SJCRH30 (cell line): ENCODE results near the gene SCNM1. TPM values are rescaled to one million over a fixed set of nuclear protein-coding genes. Genes with fewer than 3 reads are reported as not detected.

Experiments
- DNase-seq, 2 experiments: peaks; one replicate each; pipeline ENCODE4 v3.0.0-alpha.2; 2015 to 2020
- H3K27ac ChIP-seq: fragments of 250-450 bp; sonication (Bioruptor Pico); 2 replicates; pipeline ENCODE4 v1.5.1; 2020; ENCODE audit warnings: mild to moderate bottlenecking, moderate library complexity
- H3K27me3 ChIP-seq: fragments of 250-450 bp; sonication (Bioruptor Pico); 2 replicates; pipeline ENCODE4 v1.5.1; 2020; ENCODE audit warnings: mild to moderate bottlenecking, moderate library complexity
- H3K36me3 ChIP-seq: fragments of 250-450 bp; sonication (Bioruptor Pico); 2 replicates; pipeline ENCODE4 v1.5.1; 2020; ENCODE audit warnings: mild to moderate bottlenecking, moderate library complexity
- H3K4me1 ChIP-seq: fragments of 250-450 bp; sonication (Bioruptor Pico); 2 replicates; pipeline ENCODE4 v1.5.1; 2020; ENCODE audit warnings: mild to moderate bottlenecking, moderate library complexity
- H3K4me3 ChIP-seq: fragments of 250-450 bp; sonication (Bioruptor Pico); 2 replicates; pipeline ENCODE4 v1.5.1; 2020; ENCODE audit warnings: mild to moderate bottlenecking, moderate library complexity
- H3K9me3 ChIP-seq: fragments of 250-450 bp; sonication (Bioruptor Pico); replicated peaks from 2 replicates; pipeline ENCODE4 v1.5.1; 2020; ENCODE audit warnings: mild to moderate bottlenecking, moderate library complexity
- total RNA-seq: library from RNA; depleted of rRNA; stranded (reverse); fragments of >200 nt; shearing (Covaris generic); gene quantifications from 2 replicates; pipeline ENCODE4 v1.2.3, GENCODE V29; 2014

SCNM1 gene
- total RNA-seq, 1 experiment from 2014 or later: 57.8 TPM

DNA sequence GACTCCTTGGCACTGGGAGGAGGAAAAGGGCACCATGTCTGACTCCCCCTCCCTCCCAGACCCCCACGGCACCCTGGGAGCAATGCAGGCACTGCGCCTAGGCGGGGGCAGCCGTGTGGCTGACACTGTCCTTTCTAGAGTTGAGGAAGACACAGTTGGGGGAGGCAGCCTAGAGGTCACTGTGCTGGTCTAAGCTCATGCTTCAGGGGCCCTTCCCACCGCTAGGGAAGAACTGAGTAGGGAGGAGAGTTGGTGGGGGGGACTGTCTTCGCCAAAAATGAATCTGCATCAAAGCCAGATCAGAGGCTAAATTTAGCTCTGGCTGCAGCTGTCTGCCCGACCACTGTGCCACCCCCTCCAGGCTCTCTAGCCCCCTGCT, 22.9 kb upstream of the SCNM1 start:
- H3K36me3 ChIP-seq: no peaks in the 10 kb centered on the region
- H3K4me3 ChIP-seq: peak overlapping the region; percentile 20
- no peaks in the 10 kb centered on the region for H3K27me3 ChIP-seq
- H3K9me3 ChIP-seq: no peaks in the 10 kb centered on the region
- H3K4me1 ChIP-seq: peaks cover 30% of the 10 kb centered on the region
- H3K27ac ChIP-seq: peak overlapping the region; percentile 93
- peak; percentile 74 to 78 for DNase-seq

GRCh38 chr1:151143986-151144385, 22.0 kb upstream of the SCNM1 start:
- no peaks in the 10 kb centered on the region for H3K9me3 ChIP-seq
- no peak overlapping the region for H3K4me3 ChIP-seq
- no peak for DNase-seq
- no peak overlapping the region; the same call in 1 of the 2 replicates for H3K27ac ChIP-seq
- H3K27me3 ChIP-seq: no peaks in the 10 kb centered on the region
- H3K4me1 ChIP-seq: peaks cover 30% of the 10 kb centered on the region
- H3K36me3 ChIP-seq: no peaks in the 10 kb centered on the region

DNA sequence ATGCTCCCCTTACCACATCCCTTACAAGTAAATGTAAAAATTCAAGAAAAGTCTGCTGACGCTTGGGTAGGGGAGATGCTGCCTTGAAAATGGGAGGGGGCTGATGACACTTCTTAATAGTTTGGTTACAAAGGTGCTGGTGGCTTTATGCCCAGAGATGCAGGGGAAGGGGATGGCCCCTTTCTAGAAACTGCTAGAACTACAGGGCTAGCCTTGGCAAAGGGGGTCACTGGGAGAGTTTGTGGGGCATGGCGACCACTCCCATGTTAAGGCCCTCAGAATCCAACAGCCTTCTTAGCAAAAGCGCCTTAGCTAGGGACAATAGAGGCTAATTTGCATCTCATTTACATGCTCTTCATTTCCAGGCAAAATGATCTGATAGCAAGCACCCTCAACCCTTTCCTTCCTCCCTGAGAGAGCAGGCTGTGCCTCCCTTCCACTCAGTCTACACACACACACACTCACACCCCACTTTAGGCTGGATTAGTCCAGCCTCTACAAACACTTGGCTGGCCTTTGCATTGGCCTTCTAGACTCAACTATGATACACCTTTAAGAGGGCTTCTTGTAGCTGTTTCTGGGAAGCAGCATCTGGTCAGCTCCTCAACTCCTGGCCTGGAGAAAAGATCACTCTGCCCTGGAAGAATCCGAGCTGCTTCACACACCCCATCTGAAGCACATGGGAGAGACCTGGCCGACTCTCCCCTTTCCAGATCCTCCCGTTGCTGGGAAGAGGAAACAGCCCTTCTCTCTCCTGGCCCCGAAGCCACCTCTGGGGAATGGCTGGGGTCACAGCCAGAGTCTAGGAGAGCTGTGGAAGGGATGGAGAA, 21.3 kb upstream of the SCNM1 start:
- H3K4me1 ChIP-seq: peaks cover 30% of the 10 kb centered on the region
- no peaks in the 10 kb centered on the region for H3K9me3 ChIP-seq
- DNase-seq: peak in 1 of 2 experiments; percentile 28
- H3K27me3 ChIP-seq: no peaks in the 10 kb centered on the region
- peak overlapping the region; percentile 65 for H3K4me3 ChIP-seq
- H3K27ac ChIP-seq: no peak overlapping the region
- H3K36me3 ChIP-seq: no peaks in the 10 kb centered on the region

DNA sequence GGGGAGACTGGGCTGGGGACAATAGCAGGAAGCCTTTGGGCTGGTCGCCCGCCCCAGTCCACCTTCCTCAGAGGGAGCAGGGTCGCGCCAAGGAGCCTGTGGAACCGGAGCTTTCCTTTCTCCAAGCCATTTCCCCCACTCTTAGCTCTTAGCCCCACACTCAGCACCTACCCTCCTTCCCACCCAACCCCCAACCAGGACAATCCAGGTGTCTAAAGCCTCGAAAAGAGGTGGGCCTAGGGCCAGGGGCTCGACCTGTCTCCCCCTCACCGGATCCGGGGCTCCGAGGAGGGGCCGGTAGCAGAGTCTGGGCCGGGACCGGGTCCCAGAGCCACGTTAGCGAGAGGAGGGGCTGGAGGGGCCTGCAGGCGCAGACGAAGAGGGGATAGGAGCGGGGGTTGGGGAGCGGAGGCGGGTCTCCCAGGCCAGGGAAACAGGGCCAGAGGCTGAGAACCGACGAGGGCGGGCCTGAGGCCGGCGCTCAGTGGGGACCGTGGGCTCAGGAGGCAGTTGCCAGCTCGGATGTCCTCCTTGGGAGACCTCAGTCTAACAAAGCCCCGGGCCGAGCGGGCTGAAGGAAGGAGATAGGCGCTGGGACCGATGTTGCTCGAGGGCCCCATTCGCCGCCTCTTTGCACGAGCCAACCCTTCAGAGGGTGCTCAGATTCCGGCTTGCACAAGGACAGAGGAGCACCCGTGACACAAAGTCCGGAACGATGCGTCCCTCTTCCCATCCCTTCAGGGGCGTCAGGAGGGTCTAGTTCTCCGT, 20.5 kb upstream of the SCNM1 start:
- peak overlapping the region; percentile 65 for H3K4me3 ChIP-seq
- no peaks in the 10 kb centered on the region for H3K36me3 ChIP-seq
- H3K4me1 ChIP-seq: peaks cover 30% of the 10 kb centered on the region
- no peaks in the 10 kb centered on the region for H3K9me3 ChIP-seq
- peak; percentile 46 to 52 for DNase-seq
- peak overlapping the region; percentile 13; the same call in 1 of the 2 replicates for H3K27ac ChIP-seq
- H3K27me3 ChIP-seq: no peaks in the 10 kb centered on the region

- H3K4me1 ChIP-seq: peaks cover 30% of the 10 kb centered on the region
- H3K27ac ChIP-seq: peak overlapping the region; percentile 13; the same call in 1 of the 2 replicates
- H3K9me3 ChIP-seq: no peaks in the 10 kb centered on the region
- no peaks in the 10 kb centered on the region for H3K36me3 ChIP-seq
- H3K4me3 ChIP-seq: peak overlapping the region; percentile 65
- no peak for DNase-seq
- H3K27me3 ChIP-seq: no peaks in the 10 kb centered on the region
Observed at GRCh38 chr1:151146072-151146411, 19.9 kb upstream of the SCNM1 start.

DNA sequence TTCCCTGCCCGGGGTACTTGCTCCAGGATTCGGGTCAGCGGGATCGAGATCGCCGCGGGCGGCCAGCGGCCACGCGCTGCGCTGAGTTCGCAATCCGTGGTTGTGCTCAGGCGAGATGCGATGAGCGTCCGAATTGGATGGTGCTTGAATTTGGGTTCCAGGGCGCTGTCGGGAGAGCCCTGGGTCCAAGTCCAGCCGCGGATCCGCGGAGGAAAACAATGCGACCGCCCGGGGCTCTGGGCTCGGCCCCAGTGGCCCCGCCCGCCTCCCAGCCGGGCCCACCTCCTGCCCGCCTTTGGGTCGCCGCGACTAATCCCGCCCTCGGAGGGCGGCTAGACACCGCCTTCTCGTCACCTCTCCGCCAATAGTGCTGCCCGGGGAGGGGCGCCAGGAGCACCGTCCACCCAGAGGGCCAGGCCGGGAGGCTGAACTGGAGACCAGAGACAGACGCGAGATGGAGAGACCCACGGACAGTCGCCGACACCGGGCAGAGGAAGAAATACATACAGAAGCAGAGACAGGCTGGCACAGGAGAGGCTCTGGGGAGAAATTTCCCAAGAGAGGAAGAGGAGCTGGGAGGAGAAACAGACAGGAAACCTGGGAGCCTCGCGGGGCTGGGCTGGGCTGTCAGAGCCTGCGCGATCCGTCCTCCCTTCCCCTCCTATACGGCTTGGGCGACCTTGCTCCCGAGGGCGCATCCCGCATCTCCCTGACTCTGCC, 19.4 kb upstream of the SCNM1 start, which contains the start of gene SEMA6C:
Gene SEMA6C (minus strand): TSS at position 220 of the 720 bp plus-strand sequence. CDS start 4,010 bp downstream, outside the sequence.
- H3K4me1 ChIP-seq: peaks cover 30% of the 10 kb centered on the region
- DNase-seq: peak; percentile 93 to 94
- peak within 1 kb of the TSS; percentile 65 for H3K4me3 ChIP-seq
- H3K27me3 ChIP-seq: no peaks in the 10 kb centered on the region
- H3K9me3 ChIP-seq: no peaks in the 10 kb centered on the region
- H3K36me3 ChIP-seq: no peaks in the 10 kb centered on the region
- peak within 1 kb of the TSS; percentile 13; the same call in 1 of the 2 replicates for H3K27ac ChIP-seq

DNA sequence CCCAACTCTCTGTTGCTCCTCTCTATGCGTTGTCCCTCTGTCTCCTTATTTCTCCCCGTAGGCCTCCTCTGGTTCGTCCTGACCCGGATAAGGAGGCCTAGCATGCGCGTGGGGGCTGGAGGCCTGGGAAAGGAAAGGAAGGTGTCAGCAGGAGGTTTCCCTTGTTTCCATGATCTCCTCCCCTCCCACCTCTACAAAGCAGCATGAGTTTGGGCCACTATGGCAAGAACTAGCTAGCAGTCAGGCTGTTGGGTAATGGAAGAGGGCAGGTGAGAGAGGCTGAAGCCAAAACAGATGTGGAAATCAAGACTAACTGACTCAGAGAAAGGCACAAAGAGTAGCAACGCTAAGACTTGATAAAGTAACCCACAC, 18.8 kb upstream of the SCNM1 start:
- no peak overlapping the region for H3K27ac ChIP-seq
- peak in 1 of 2 experiments; percentile 18 for DNase-seq
- H3K27me3 ChIP-seq: no peaks in the 10 kb centered on the region
- H3K9me3 ChIP-seq: no peaks in the 10 kb centered on the region
- H3K4me3 ChIP-seq: peak overlapping the region; percentile 65
- H3K4me1 ChIP-seq: peaks cover 25% of the 10 kb centered on the region
- H3K36me3 ChIP-seq: no peaks in the 10 kb centered on the region

- Histone ChIP-seq H3K9me3 (no peaks in the 10 kb centered on the region), H3K27me3 (no peaks in the 10 kb centered on the region), H3K27ac (no peak overlapping the region), H3K4me1 (peaks cover 20% of the 10 kb centered on the region), H3K4me3 (no peak overlapping the region), H3K36me3 (no peaks in the 10 kb centered on the region)
- no peak for DNase-seq
Observed at GRCh38 chr1:151147665-151148064, 18.3 kb upstream of the SCNM1 start.

GRCh38 chr1:151156515-151156819, 9.5 kb upstream of the SCNM1 start, which contains the start of gene TNFAIP8L2:
TSS of gene TNFAIP8L2 (plus strand) at chr1:151156649. CDS start at chr1:151158698, 2,049 bp downstream.
- Histone ChIP-seq H3K27ac (no peak within 1 kb of the TSS), H3K4me1 (no peaks in the 10 kb centered on the region)
- DNase-seq: no peak

GRCh38 chr1:151157067-151157531, 8.8 kb upstream of the SCNM1 start:
- DNase-seq: no peak

More at GRCh38 chr1:151156515-151156819, 9.5 kb upstream of the SCNM1 start, which contains the start of gene TNFAIP8L2:
- no peak within 1 kb of the TSS for H3K4me3 ChIP-seq
- no peaks in the 10 kb centered on the region for H3K9me3 ChIP-seq
- H3K27me3 ChIP-seq: no peaks in the 10 kb centered on the region
- H3K36me3 ChIP-seq: peaks cover 5% of the 10 kb centered on the region; the same call in 1 of the 2 replicates

DNA sequence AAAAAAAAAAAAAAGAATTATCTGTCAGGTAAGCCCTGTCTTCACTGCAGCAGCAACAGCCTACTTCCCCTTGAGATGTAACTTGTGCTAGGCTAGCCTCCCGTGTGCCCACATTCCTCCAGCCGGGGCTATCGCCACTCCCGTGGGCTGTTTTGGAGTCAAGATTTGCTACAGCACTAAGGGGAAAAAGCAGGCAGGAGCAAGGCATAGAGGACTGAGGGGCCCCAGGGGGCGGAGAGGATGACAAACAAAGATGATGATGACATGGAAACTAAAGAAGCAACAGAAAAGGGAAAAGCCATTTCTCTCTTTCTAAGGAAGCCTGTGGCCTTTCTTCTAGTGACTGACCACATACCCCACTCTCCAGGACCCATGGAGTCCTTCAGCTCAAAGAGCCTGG, 7.6 kb upstream of the SCNM1 start:
- no peaks in the 10 kb centered on the region for H3K9me3 ChIP-seq
- H3K27me3 ChIP-seq: no peaks in the 10 kb centered on the region
- H3K4me1 ChIP-seq: no peaks in the 10 kb centered on the region
- H3K36me3 ChIP-seq: peaks cover 5% of the 10 kb centered on the region; the same call in 1 of the 2 replicates
- no peak overlapping the region for H3K27ac ChIP-seq
- no peak overlapping the region for H3K4me3 ChIP-seq
- DNase-seq: no peak

More at GRCh38 chr1:151157067-151157531, 8.8 kb upstream of the SCNM1 start:
- peaks cover 5% of the 10 kb centered on the region; the same call in 1 of the 2 replicates for H3K36me3 ChIP-seq
- no peak overlapping the region for H3K4me3 ChIP-seq
- no peaks in the 10 kb centered on the region for H3K4me1 ChIP-seq
- H3K9me3 ChIP-seq: no peaks in the 10 kb centered on the region
- H3K27ac ChIP-seq: no peak overlapping the region
- H3K27me3 ChIP-seq: no peaks in the 10 kb centered on the region

DNA sequence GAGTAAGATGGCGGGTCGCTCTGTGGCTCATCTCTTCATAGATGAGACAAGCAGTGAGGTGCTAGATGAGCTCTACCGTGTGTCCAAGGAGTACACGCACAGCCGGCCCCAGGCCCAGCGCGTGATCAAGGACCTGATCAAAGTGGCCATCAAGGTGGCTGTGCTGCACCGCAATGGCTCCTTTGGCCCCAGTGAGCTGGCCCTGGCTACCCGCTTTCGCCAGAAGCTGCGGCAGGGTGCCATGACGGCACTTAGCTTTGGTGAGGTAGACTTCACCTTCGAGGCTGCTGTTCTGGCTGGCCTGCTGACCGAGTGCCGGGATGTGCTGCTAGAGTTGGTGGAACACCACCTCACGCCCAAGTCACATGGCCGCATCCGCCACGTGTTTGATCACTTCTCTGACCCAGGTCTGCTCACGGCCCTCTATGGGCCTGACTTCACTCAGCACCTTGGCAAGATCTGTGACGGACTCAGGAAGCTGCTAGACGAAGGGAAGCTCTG, 7.1 kb upstream of the SCNM1 start:
- Histone ChIP-seq H3K36me3 (peaks cover 5% of the 10 kb centered on the region; the same call in 1 of the 2 replicates), H3K27me3 (no peaks in the 10 kb centered on the region), H3K4me3 (no peak overlapping the region), H3K27ac (no peak overlapping the region), H3K9me3 (no peaks in the 10 kb centered on the region), H3K4me1 (no peaks in the 10 kb centered on the region)
- DNase-seq: no peak

- Histone ChIP-seq H3K9me3 (no peaks in the 10 kb centered on the region), H3K4me3 (no peak overlapping the region), H3K27ac (no peak overlapping the region), H3K36me3 (peaks cover 5% of the 10 kb centered on the region; the same call in 1 of the 2 replicates), H3K4me1 (no peaks in the 10 kb centered on the region), H3K27me3 (no peaks in the 10 kb centered on the region)
- DNase-seq: no peak
Observed at GRCh38 chr1:151159373-151159772, 6.6 kb upstream of the SCNM1 start.

- H3K4me1 ChIP-seq: no peaks in the 10 kb centered on the region
- peak overlapping the region; percentile 76 for H3K4me3 ChIP-seq
- H3K27me3 ChIP-seq: no peaks in the 10 kb centered on the region
- H3K36me3 ChIP-seq: peaks cover 15% of the 10 kb centered on the region
- H3K27ac ChIP-seq: peak overlapping the region; percentile 42; the same call in 1 of the 2 replicates
- H3K9me3 ChIP-seq: no peaks in the 10 kb centered on the region
- DNase-seq: no peak
Observed at GRCh38 chr1:151164732-151165280, 1.1 kb upstream of the SCNM1 start.
